HAP-1 (cell line): ENCODE data around the gene LURAP1L.

Source experiments
- DNase-seq, 2 experiments: peaks; one replicate each; pipeline ENCODE4 v3.0.0-alpha.2; 2016 to 2020; ENCODE audit warnings: low spot score in 2 of 2
- H3K27me3 ChIP-seq: fragments of 250-450 bp; sonication (Bioruptor Pico); 2 replicates; pipeline ENCODE4 v1.5.1; 2020; ENCODE audit warnings: low read depth, mild to moderate bottlenecking, moderate library complexity
- H3K36me3 ChIP-seq: fragments of 250-450 bp; sonication (Bioruptor Pico); replicated peaks from 2 replicates; pipeline ENCODE4 v1.5.1; 2020; ENCODE audit warnings: mild to moderate bottlenecking
- H3K4me1 ChIP-seq: fragments of 250-450 bp; sonication (Bioruptor Pico); 2 replicates; pipeline ENCODE4 v1.5.1; 2020; ENCODE audit warnings: mild to moderate bottlenecking
- H3K4me3 ChIP-seq: fragments of 250-450 bp; sonication (Bioruptor Pico); 2 replicates; pipeline ENCODE4 v1.5.1; 2020; ENCODE audit warnings: mild to moderate bottlenecking, moderate library complexity
- H3K9me3 ChIP-seq: fragments of 250-450 bp; sonication (Bioruptor Pico); 2 replicates; pipeline ENCODE4 v1.5.1; 2020; ENCODE audit warnings: mild to moderate bottlenecking, moderate library complexity
- in situ Hi-C: fragments of 300-500 bp; cut with MboI; formaldehyde crosslinking; loops from 3 replicates; pipeline ENCODE4 v1.14.3; 2020; ENCODE audit warnings: low sequenced_read_pairs, inconsistent platforms, mixed read lengths

Gene LURAP1L

GRCh38 chr9:12784461-12785259 is 9.8 kb downstream of the LURAP1L start:
- in situ Hi-C loops: no loop called here
- Histone ChIP-seq H3K4me3 (no peak overlapping the region), H3K36me3 (no peaks in the 10 kb centered on the region), H3K4me1 (peaks cover 9% of the 10 kb centered on the region), H3K27me3 (peaks cover 2% of the 10 kb centered on the region; the same call in 1 of the 2 replicates), H3K9me3 (peaks cover 3% of the 10 kb centered on the region; the same call in 1 of the 2 replicates)
- DNase-seq: no peak

DNA sequence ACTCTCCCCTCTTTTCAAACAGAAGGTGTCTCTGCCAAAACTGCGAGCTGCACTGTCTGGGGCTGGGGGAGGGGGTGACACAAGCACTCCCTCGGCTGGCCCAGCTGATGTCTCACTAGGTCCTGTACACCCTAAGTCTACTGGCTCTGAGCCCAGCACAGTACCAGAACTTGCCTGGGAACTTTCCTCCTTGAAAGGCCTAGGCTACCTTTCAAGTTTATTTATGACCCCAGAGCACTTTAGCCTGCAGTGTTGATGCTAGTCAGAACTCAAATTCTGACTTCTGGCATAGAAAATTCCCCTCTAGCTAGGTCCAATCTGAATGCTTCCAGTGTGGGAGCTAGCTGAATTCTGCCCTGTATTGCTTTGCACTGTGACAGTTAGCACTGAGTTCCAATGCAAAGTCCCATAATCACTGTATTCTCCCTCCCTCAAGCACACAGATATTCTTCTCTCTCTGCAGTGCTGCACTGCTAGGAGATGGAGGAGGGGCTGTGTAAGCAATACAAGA is 10.5 kb downstream of the LURAP1L start:
- H3K36me3 ChIP-seq: no peaks in the 10 kb centered on the region
- peaks cover 9% of the 10 kb centered on the region for H3K4me1 ChIP-seq
- in situ Hi-C loops: no loop called here
- no peak overlapping the region for H3K4me3 ChIP-seq
- peaks cover 2% of the 10 kb centered on the region; the same call in 1 of the 2 replicates for H3K27me3 ChIP-seq
- H3K9me3 ChIP-seq: peaks cover 3% of the 10 kb centered on the region; the same call in 1 of the 2 replicates
- no peak for DNase-seq

DNA sequence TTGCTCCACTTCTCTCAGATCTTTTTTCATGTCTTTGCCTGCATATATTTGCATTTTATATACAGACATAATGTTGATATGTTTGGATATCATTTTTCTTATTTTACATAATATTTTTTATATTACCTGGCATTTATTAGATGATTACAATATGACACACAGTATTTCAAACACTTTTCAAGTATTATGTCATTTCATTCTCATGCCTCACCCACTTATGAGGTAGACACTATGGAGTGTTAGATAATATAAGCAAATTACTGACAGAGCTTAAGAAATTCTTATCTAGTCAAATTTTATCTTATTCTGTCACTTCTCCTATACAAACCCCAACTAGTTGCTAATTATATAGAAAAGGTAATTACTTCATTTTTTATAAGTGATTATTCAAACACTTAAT is 11.1 kb downstream of the LURAP1L start:
- Histone ChIP-seq H3K27me3 (peaks cover 2% of the 10 kb centered on the region; the same call in 1 of the 2 replicates), H3K9me3 (peaks cover 3% of the 10 kb centered on the region; the same call in 1 of the 2 replicates), H3K4me3 (no peak overlapping the region), H3K4me1 (peaks cover 9% of the 10 kb centered on the region), H3K36me3 (no peaks in the 10 kb centered on the region)
- DNase-seq: no peak
- in situ Hi-C loops: no loop called here

DNA sequence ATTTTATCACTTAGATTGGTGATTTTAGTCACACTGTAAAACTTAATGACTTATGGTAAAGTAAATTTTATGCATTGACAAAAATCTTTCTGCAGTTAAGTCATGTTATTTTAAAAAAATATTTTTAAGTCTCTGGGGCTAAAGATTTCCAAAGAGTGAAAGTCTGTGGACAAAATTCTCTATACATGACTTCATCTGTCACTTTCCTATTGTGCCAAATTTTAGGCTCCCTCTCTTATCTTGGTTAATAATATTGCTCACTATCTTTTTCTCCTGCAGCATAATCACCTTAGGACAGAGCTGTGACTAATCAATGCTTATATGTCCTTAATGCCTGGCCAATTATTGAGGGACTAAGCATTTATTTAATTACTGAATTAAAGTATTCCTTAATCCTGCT is 15.2 kb downstream of the LURAP1L start:
- in situ Hi-C loops: no loop called here
- Histone ChIP-seq H3K36me3 (no peaks in the 10 kb centered on the region), H3K27me3 (peaks cover 6% of the 10 kb centered on the region; the same call in 1 of the 2 replicates), H3K4me3 (no peak overlapping the region), H3K9me3 (no peaks in the 10 kb centered on the region), H3K4me1 (no peaks in the 10 kb centered on the region)
- DNase-seq: no peak

DNA sequence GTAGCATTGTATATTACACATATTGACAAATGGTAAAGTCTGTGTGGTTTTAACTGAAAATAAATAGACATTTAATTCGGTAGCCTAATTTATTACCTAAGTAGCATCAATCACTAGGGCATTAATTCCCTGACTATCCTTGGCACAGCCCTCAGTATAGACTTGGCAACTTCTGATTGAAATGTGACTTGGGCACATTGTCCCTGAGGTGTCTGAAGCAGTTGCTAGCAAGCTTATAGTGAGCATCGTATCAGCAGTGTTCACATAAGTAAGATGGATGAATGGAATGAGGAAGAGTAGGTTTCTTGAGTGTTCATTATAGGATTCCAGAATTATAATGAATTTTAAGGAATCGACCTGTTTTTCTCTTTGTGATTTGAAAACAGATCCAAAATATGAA is 16.1 kb downstream of the LURAP1L start:
- Histone ChIP-seq H3K4me3 (no peak overlapping the region), H3K9me3 (no peaks in the 10 kb centered on the region), H3K4me1 (no peaks in the 10 kb centered on the region), H3K27me3 (peaks cover 6% of the 10 kb centered on the region; the same call in 1 of the 2 replicates), H3K36me3 (no peaks in the 10 kb centered on the region)
- in situ Hi-C loops: no loop called here
- no peak for DNase-seq

DNA sequence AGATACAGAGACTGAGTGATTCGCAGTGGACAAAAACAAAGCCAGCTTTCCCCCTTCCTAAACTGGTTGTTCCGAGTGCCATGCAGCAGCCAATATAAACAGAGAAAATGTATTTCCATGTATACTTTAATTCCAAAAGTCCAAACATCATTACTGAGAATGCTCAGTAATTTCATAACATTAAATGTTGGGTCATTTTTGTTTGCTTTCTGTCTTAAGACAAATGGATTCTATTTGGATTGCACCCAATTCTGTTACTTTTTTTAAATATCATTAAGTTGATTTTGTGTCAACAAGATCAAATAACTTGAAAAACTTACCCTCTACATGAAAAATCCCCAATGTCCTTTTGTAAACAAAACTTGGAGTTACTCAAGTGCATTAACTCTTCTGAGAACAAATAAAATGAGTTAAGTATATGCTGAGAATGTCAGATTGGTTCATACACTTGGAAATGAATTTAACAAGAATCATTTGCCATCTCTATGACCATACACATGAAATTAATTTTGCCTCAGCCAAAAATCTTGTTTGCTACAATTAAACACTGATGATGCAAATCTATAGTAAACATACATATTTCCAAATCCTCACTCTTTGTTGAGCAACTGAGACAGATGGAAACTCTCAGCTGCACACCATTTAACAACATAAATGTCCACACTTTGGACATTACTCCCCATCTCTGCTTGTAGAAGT is 19.4 kb downstream of the LURAP1L start:
- no peaks in the 10 kb centered on the region for H3K9me3 ChIP-seq
- no peak overlapping the region for H3K4me3 ChIP-seq
- H3K27me3 ChIP-seq: peaks cover 4% of the 10 kb centered on the region; the same call in 1 of the 2 replicates
- DNase-seq: no peak
- no peaks in the 10 kb centered on the region for H3K36me3 ChIP-seq
- H3K4me1 ChIP-seq: no peaks in the 10 kb centered on the region
- in situ Hi-C loops: no loop called here

DNA sequence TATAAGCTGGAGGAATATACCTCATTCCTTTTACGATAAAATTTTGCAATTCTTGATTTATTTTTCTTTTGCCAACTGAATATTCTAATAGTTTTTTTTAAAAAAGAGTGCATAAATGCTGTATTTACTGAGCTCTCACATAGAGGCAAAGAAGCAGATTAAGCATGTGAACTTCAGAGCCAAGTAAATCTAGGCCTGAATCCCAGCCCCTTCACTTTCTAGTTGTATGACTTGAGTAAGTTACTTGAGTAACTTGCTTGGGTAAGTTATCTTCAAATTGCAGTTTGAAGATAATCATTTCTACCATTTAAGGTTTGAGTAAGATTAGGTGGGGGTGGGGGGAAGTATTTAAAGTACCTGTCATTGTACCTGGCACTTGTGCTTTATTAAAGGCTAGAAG is 21.8 kb downstream of the LURAP1L start:
- H3K9me3 ChIP-seq: no peaks in the 10 kb centered on the region
- DNase-seq: no peak
- in situ Hi-C loops: no loop called here
- no peak overlapping the region for H3K4me3 ChIP-seq
- H3K4me1 ChIP-seq: no peaks in the 10 kb centered on the region
- H3K27me3 ChIP-seq: peaks cover 4% of the 10 kb centered on the region; the same call in 1 of the 2 replicates
- no peaks in the 10 kb centered on the region for H3K36me3 ChIP-seq

DNA sequence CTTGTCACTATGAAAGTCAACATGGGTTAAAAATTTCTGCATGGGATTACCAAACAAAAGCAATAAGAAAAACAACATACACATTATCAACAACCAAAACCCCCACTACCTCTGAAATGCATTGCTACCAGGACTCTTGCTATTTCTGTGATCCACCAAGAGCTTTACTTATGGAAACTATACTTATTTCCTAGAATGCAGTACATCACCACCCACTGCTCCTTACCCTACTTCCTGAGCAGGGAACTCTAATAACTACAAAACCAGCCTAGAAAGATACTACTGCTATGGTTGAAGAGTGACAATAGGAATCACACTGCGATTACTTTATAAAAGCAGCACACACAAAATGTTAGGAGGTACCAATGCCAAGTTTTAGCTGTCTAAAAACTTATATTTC is 22.2 kb downstream of the LURAP1L start:
- H3K9me3 ChIP-seq: no peaks in the 10 kb centered on the region
- H3K27me3 ChIP-seq: peaks cover 4% of the 10 kb centered on the region; the same call in 1 of the 2 replicates
- no peak for DNase-seq
- H3K4me1 ChIP-seq: no peaks in the 10 kb centered on the region
- in situ Hi-C loops: no loop called here
- no peak overlapping the region for H3K4me3 ChIP-seq
- no peaks in the 10 kb centered on the region for H3K36me3 ChIP-seq

- no peak for DNase-seq
- H3K9me3 ChIP-seq: no peaks in the 10 kb centered on the region
- no peaks in the 10 kb centered on the region for H3K27me3 ChIP-seq
- in situ Hi-C loops: no loop called here
- H3K36me3 ChIP-seq: no peaks in the 10 kb centered on the region
- no peaks in the 10 kb centered on the region for H3K4me1 ChIP-seq
- H3K4me3 ChIP-seq: no peak overlapping the region
Observed at GRCh38 chr9:12798066-12798770, 23.4 kb downstream of the LURAP1L start.

- H3K27me3 ChIP-seq: no peaks in the 10 kb centered on the region
- H3K36me3 ChIP-seq: no peaks in the 10 kb centered on the region
- in situ Hi-C loops: no loop called here
- no peak overlapping the region for H3K4me3 ChIP-seq
- H3K9me3 ChIP-seq: no peaks in the 10 kb centered on the region
- no peak for DNase-seq
- H3K4me1 ChIP-seq: no peaks in the 10 kb centered on the region
Observed at GRCh38 chr9:12801187-12801586, 26.4 kb downstream of the LURAP1L start.

DNA sequence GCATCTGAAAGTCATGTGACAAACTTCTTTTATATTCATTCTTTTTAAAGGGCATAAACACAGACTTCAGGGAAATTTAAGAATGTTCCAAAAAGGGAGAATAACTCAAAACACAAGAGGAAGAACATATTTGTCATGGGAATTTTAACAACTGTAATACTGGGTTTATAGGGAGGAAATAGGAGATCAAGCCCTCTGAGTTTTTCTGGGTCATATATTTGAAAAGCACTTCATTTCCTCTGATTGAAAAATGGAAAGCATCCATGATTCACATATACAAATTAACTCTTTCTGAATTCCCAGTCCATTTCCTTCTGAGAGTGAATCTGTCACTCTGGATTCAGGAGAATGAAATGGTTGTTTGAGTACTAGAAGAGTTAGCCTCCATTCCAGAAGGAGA is 26.8 kb downstream of the LURAP1L start:
- in situ Hi-C loops: no loop called here
- DNase-seq: no peak
- no peaks in the 10 kb centered on the region for H3K36me3 ChIP-seq

DNA sequence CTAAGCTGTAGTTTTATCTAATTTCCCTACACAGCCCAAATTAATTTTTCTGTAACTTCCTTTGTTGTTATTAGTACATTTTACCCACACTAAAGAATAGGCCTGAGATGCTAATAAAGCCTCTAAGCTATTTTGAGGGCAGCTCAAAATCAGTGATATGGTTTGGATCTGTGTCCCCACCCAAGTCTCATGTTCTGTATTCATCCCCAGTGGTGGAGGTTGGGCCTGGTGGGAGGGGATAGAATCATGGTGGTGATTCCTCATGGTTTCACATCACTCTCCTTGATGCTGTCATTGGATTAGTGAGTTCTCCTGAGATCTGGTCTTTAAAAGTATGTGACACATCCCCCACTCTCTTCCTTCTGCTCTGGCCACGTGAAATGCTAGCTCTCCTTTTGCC is 27.3 kb downstream of the LURAP1L start:
- DNase-seq: no peak
- Histone ChIP-seq H3K27me3 (no peaks in the 10 kb centered on the region), H3K36me3 (no peaks in the 10 kb centered on the region), H3K4me1 (no peaks in the 10 kb centered on the region), H3K9me3 (no peaks in the 10 kb centered on the region), H3K4me3 (no peak overlapping the region)
- in situ Hi-C loops: no loop called here

More for the DNA sequence above, 26.8 kb downstream of the LURAP1L start:
- no peak overlapping the region for H3K4me3 ChIP-seq
- no peaks in the 10 kb centered on the region for H3K4me1 ChIP-seq
- H3K27me3 ChIP-seq: no peaks in the 10 kb centered on the region
- H3K9me3 ChIP-seq: no peaks in the 10 kb centered on the region

GRCh38 chr9:12808569-12808968 is 33.7 kb downstream of the LURAP1L start:
- peaks cover 1% of the 10 kb centered on the region; the same call in 1 of the 2 replicates for H3K4me1 ChIP-seq
- no peaks in the 10 kb centered on the region for H3K9me3 ChIP-seq
- H3K4me3 ChIP-seq: no peak overlapping the region
- DNase-seq: no peak
- H3K27me3 ChIP-seq: no peaks in the 10 kb centered on the region
- in situ Hi-C loops: no loop called here
- H3K36me3 ChIP-seq: no peaks in the 10 kb centered on the region
